Caco-2 (cell line): ENCODE measurements around the gene GNAS-AS1. TPM values are rescaled to one million over a fixed set of nuclear protein-coding genes. Genes with fewer than 3 reads are reported as not detected.

Experiments
- BruUV-seq: library from RNA; stranded (reverse); fragments of 400-500 nt; replicated peaks from 2 replicates; lab custom pipeline; 2021; lab: Mats Ljungman, UMichigan
- CTCF ChIA-PET: fragments of 300-600 bp; sonication (Branson Sonifier 250); formaldehyde crosslinking; loops from one replicate; lab custom pipeline; 2022; ENCODE audit warnings: antibody characterized with exemption; lab: Charles Lee
- POLR2A ChIA-PET: fragments of 300-600 bp; sonication (Branson Sonifier 250); formaldehyde crosslinking; loops from one replicate; lab custom pipeline; 2022; ENCODE audit warnings: antibody characterized with exemption; lab: Charles Lee
- DNase-seq, 2 experiments: peaks; one replicate each; pipeline versions ENCODE4 v3.0.0 to v3.0.0-alpha.2; 2020 to 2022
- H3K27me3 ChIP-seq: replicated peaks from 2 replicates; pipeline ENCODE4 v1.6.0; 2011; ENCODE audit warnings: low read length; ENCODE audit not compliant: control insufficient read depth, insufficient read depth
- H3K36me3 ChIP-seq: 2 replicates; pipeline ENCODE4 v1.5.1; 2011; ENCODE audit warnings: low read length; ENCODE audit not compliant: control insufficient read depth, insufficient read depth
- H3K4me1 ChIP-seq: fragments of 250-450 bp; sonication (Bioruptor Pico); 2 replicates; pipeline ENCODE4 v1.5.1; 2020; ENCODE audit warnings: mild to moderate bottlenecking
- H3K4me3 ChIP-seq: 2 replicates; pipeline ENCODE4 v1.5.1; 2011; ENCODE audit warnings: low read depth, mild to moderate bottlenecking, control low read depth, low read length
- H3K9me3 ChIP-seq: fragments of 250-450 bp; sonication (Bioruptor Pico); 2 replicates; pipeline ENCODE4 v1.5.1; 2020; ENCODE audit warnings: mild to moderate bottlenecking, moderate library complexity
- H3K27ac Mint-ChIP-seq: one replicate; pipeline ENCODE4 v1.8.0; 2022; ENCODE audit warnings: mixed read lengths; ENCODE audit not compliant: unreplicated experiment
- H3K27me3 Mint-ChIP-seq: one replicate; pipeline ENCODE4 v1.8.0; 2022; ENCODE audit warnings: mixed read lengths; ENCODE audit not compliant: insufficient read depth, unreplicated experiment
- H3K36me3 Mint-ChIP-seq: one replicate; pipeline ENCODE4 v1.8.0; 2022; ENCODE audit warnings: mild to moderate bottlenecking, mixed read lengths; ENCODE audit not compliant: insufficient read depth, unreplicated experiment
- H3K4me1 Mint-ChIP-seq: one replicate; pipeline ENCODE4 v1.8.0; 2022; ENCODE audit warnings: low read depth, mixed read lengths; ENCODE audit not compliant: unreplicated experiment
- H3K4me3 Mint-ChIP-seq: one replicate; pipeline ENCODE4 v1.8.0; 2022; ENCODE audit warnings: mild to moderate bottlenecking, moderate library complexity, mixed read lengths; ENCODE audit not compliant: unreplicated experiment
- H3K9me3 Mint-ChIP-seq: one replicate; pipeline ENCODE4 v1.8.0; 2022; ENCODE audit warnings: mixed read lengths; ENCODE audit not compliant: unreplicated experiment
- CTCF ChIP-seq, 2 experiments: fragments of 200-600 bp in 1 of 2; IDR thresholded peaks; 1 replicate in 1 of 2; 2 replicates in 1 of 2; pipeline versions ENCODE4 v1.5.1 to v1.8.0; 2011 to 2022; ENCODE audit warnings: antibody characterized with exemption in 1 of 2, control low read depth in 1 of 2, inconsistent platforms in 1 of 2, low read depth in 1 of 2, low read length in 1 of 2, mild to moderate bottlenecking in 1 of 2, moderate library complexity in 1 of 2; ENCODE audit not compliant: insufficient read depth in 1 of 2, severe bottlenecking in 1 of 2, unreplicated experiment in 1 of 2
- intact Hi-C: fragments of 100-400 bp; cut with micrococcal nuclease; formaldehyde crosslinking; loops from one replicate; pipeline ENCODE4 v1.10.0; 2022; ENCODE audit not compliant: unreplicated experiment
- total RNA-seq: library from RNA; stranded (reverse); gene quantifications from 2 replicates; pipeline ENCODE4 v1.2.3, GENCODE V29; 2022

GNAS-AS1 gene
- total RNA-seq, 1 experiment from 2014 or later, result 5.1 TPM

GRCh38 chr20:58797371-58798338, 53.0 kb downstream of the GNAS-AS1 start:
- POLR2A ChIA-PET, result no interaction called here
- Mint-ChIP-seq H3K4me1 (no peaks in the 10 kb centered on the region), H3K9me3 (no peaks in the 10 kb centered on the region), H3K27me3 (peaks cover 42% of the 10 kb centered on the region), H3K27ac (no peak overlapping the region), H3K36me3 (no peaks in the 10 kb centered on the region), H3K4me3 (no peak overlapping the region)
- Histone ChIP-seq H3K4me1 (no peaks in the 10 kb centered on the region), H3K9me3 (no peaks in the 10 kb centered on the region), H3K36me3 (no peaks in the 10 kb centered on the region), H3K4me3 (no peak overlapping the region), H3K27me3 (peaks cover 1% of the 10 kb centered on the region)
- CTCF ChIA-PET, result no interaction called here
- intact Hi-C loops, result no loop called here
- no peak for DNase-seq
- BruUV-seq, result no TSS peak
- no peak for TF ChIP-seq CTCF (IDR thresholded peaks at IDR 0.05; ENCODE audit: insufficient read depth in 1 of 2, low read depth in 1 of 2, low read length in 1 of 2, severe bottlenecking in 1 of 2, unreplicated experiment in 1 of 2)

- Mint-ChIP-seq H3K4me3 (no peak overlapping the region), H3K9me3 (no peaks in the 10 kb centered on the region), H3K4me1 (no peaks in the 10 kb centered on the region), H3K27me3 (peaks cover 39% of the 10 kb centered on the region), H3K27ac (no peak overlapping the region), H3K36me3 (no peaks in the 10 kb centered on the region)
- ChIA-PET CTCF (no interaction called here), POLR2A (no interaction called here)
- no peak for TF ChIP-seq CTCF (IDR thresholded peaks at IDR 0.05; ENCODE audit: insufficient read depth in 1 of 2, low read depth in 1 of 2, low read length in 1 of 2, severe bottlenecking in 1 of 2, unreplicated experiment in 1 of 2)
- H3K9me3 ChIP-seq, result no peaks in the 10 kb centered on the region
- intact Hi-C loops, result no loop called here
- no peak overlapping the region for H3K4me3 ChIP-seq
- no peaks in the 10 kb centered on the region for H3K4me1 ChIP-seq
- no peaks in the 10 kb centered on the region for H3K36me3 ChIP-seq
- no peak for DNase-seq
- H3K27me3 ChIP-seq, result peaks cover 1% of the 10 kb centered on the region
- no TSS peak for BruUV-seq
Measured at GRCh38 chr20:58795923-58796245, 54.8 kb downstream of the GNAS-AS1 start.

- Histone ChIP-seq H3K9me3 (no peaks in the 10 kb centered on the region), H3K4me1 (no peaks in the 10 kb centered on the region), H3K36me3 (no peaks in the 10 kb centered on the region), H3K27me3 (peaks cover 1% of the 10 kb centered on the region; the same call in 1 of the 2 replicates), H3K4me3 (no peak overlapping the region)
- no TSS peak for BruUV-seq
- H3K4me3 Mint-ChIP-seq, result no peak overlapping the region
- H3K4me1 Mint-ChIP-seq, result no peaks in the 10 kb centered on the region
- ChIA-PET POLR2A (no interaction called here), CTCF (no interaction called here)
- H3K27ac Mint-ChIP-seq, result no peak overlapping the region
- no peak for TF ChIP-seq CTCF (IDR thresholded peaks at IDR 0.05; ENCODE audit: insufficient read depth in 1 of 2, low read depth in 1 of 2, low read length in 1 of 2, severe bottlenecking in 1 of 2, unreplicated experiment in 1 of 2)
- intact Hi-C loops, result no loop called here
- DNase-seq, result no peak
- no peaks in the 10 kb centered on the region for H3K9me3 Mint-ChIP-seq
- peaks cover 36% of the 10 kb centered on the region for H3K27me3 Mint-ChIP-seq
- H3K36me3 Mint-ChIP-seq, result no peaks in the 10 kb centered on the region
Measured at GRCh38 chr20:58795181-58795922, 55.4 kb downstream of the GNAS-AS1 start.
